ENCODE measurements around the gene IRF3.
"Not testable (repeated sequence)": the region's sequence is repeated elsewhere in the genome, so short reads cannot be mapped to it uniquely, and the experiment has no call there.

Gene IRF3

DNA sequence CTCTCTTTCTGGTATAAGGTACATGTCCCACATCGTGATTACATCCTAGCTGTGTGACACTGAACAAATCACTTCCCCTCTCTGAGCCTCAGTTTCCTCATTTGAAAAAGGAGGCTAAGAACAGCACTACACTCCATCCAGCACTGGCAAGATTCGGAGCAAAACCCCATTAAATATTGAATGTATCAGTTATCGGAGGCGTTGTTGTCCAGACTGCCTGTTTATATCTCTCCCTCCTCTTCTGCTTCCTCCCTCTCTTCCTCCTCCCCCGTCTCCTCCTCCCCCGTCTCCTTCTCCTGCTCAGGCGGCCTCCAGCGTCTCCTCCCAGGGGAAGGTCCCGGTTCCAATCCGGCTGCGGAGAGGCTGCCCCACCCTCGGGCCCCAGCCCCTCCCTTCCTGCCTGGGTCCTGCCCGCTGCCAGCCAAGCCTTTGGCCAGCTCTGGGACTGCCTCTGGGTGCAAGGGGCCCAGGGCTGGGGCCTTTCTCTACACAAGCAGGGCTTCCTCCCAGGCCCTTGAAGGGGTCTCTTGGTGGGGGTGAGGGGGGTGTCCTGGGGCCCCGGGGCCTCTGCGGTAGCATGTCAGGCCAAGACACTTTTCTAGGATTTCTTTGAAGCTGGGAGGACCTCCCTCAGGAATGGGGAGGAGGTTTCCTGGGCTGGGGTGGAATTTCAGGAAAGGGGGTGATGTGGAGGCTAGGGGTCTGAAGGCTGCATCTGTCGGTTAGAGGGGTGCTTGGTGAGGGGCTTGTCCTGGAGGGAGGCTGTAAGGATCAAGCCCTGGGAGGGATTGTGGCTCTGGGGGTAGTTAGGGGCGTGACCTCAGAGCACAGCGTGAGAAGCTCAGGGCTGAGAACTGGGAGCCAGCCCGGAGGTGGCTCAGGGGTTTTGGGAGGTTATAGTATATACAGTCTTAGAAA, 27.6 kb downstream of the IRF3 start:
- Mint-ChIP-seq H3K27ac (peak overlapping the region; percentile 87), H3K27me3 (no peaks in the 10 kb centered on the region), H3K9me3 (no peaks in the 10 kb centered on the region), H3K4me3 (peak overlapping the region; percentile 61 to 80), H3K4me1 (peaks cover 28 to 37% of the 10 kb centered on the region in 2 donors), H3K36me3 (peaks cover 4 to 10% of the 10 kb centered on the region in 2 donors)
- DNase-seq = no peak
- ATAC-seq (replicated peaks) = no peak

DNA sequence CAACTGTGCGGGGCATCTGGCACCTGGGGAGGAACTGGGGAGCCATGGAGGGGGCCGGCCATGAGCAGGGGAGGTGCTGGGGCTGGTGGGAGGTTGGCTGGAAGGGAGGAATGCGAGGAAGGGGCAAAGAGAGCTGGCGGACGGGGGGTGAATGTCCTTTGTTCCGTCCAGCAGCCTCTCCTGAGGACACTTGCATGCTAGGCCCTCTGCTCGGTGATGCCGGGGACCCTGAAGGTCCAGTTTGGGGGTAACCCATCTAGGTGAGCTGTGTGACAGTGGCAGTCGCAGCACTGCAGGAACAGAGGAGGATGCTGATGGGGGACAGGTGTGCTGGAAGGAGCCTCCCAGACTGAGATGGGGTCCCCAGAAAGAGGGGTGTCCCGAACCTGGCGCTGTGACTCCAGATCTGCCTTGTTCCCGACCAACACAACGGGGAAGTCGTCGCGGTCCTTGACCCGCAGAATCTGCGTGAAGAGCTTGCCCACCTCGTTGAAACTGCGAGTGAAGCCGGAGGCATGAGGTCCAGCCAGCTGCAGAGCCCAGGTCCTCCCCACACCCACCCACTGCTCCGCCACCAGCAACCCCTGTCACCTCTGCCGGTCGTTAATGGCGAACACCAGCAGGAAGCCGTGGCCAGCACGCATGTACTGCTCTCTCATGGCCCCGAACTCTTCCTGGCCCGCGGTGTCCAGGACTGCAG, 29.3 kb downstream of the IRF3 start:
- Mint-ChIP-seq H3K4me1 (peaks cover 22 to 30% of the 10 kb centered on the region in 2 donors), H3K4me3 (no peak overlapping the region), H3K36me3 (peaks cover 0 to 5% of the 10 kb centered on the region in 2 donors), H3K9me3 (no peaks in the 10 kb centered on the region), H3K27ac (peak overlapping the region; percentile 32), H3K27me3 (no peaks in the 10 kb centered on the region)
- ATAC-seq (replicated peaks) (no peak), DNase-seq (no peak)

DNA sequence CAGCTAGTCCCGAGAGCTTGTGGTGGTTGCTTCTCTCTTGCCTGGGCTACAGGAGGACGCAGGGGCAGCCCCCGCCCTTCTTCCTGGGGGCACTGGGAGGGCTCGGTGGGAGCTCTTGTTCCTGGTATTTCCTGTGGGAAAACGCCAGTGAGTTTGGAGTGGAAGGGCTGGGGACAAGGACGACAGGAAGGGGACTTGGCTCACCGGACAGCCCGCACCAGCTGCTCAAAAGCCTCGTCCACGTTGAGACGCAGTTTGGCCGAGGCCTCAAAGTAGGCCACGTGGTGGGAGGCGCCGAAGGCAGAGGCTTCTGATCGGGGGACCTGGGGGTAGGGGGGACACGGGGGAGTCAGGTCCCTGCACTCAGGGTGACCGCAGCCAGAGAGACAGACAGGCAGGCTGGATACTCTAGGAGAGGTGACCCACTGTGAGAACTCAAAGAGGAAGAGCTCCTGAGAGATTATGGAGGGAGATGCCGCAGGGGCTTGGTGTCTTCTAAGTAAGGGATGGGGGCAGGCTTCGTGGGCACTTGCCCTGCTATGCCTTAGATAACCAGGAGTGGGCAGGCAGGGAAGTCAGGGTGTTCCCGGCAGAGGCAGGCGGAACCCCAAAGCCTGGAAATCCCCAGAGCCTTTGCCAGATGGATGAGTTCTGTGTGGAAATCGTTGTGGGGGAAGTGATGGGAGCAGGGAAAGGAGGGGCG, 30.0 kb downstream of the IRF3 start:
- Mint-ChIP-seq H3K27ac (peak overlapping the region; percentile 32), H3K36me3 (peaks cover 0 to 2% of the 10 kb centered on the region in 2 donors), H3K4me1 (peaks cover 23 to 26% of the 10 kb centered on the region in 2 donors), H3K4me3 (no peak overlapping the region), H3K9me3 (no peaks in the 10 kb centered on the region), H3K27me3 (no peaks in the 10 kb centered on the region)
- DNase-seq = no peak
- ATAC-seq (replicated peaks) = no peak

DNA sequence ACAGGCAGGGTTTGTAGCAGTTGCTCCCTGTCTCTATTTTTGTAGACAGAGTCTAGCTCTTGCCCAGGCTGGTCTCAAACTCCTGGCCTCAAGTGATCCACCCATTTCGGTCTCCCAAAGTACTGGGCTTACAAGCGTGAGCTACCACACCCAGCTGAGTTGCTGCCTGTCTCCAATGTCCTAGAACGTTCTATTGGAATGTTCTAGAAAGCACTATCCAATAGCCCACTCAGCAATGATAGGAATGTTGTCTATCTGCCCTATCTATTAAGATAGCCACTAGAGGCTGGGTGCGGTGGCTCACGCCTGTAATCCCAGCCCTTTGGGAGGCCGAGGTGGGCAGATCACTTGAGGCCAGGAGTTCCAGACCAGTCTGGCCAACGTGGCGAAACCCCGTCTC, 32.4 kb downstream of the IRF3 start:
- not testable (repeated sequence) for H3K36me3 Mint-ChIP-seq; H3K27ac Mint-ChIP-seq; H3K27me3 Mint-ChIP-seq; ATAC-seq (replicated peaks); H3K4me3 Mint-ChIP-seq; DNase-seq; H3K9me3 Mint-ChIP-seq
- peaks cover 8 to 10% of the 10 kb centered on the region in 2 donors for H3K4me1 Mint-ChIP-seq

DNA sequence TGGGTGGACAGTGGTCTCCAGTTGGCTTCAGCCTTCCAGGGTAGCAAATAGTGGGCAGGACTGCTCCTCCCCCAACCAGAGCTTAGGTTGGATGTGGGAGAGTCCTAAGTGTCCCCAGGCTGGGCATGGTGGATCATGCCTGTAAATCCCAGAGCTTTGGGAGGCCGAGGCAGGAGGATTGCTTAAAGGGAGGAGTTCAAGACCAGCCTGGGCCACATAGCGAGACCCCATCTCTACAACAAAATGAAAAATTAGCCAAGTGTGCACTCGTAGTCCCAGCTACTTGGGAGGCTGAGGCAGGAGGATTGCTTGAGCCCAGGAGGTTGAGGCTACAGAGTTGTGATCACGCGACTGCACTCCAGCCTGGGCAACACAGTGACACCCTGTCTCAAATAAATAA, 33.1 kb downstream of the IRF3 start:
- H3K27me3 Mint-ChIP-seq = no peaks in the 10 kb centered on the region
- H3K36me3 Mint-ChIP-seq = peaks cover 5 to 12% of the 10 kb centered on the region in 2 donors
- no peaks in the 10 kb centered on the region for H3K9me3 Mint-ChIP-seq
- peaks cover under 1 to 7% of the 10 kb centered on the region in 2 donors for H3K4me1 Mint-ChIP-seq
- H3K4me3 Mint-ChIP-seq = no peak overlapping the region
- peak overlapping the region; percentile 70 for H3K27ac Mint-ChIP-seq
- no peak for ATAC-seq (replicated peaks)
- DNase-seq = no peak

DNA sequence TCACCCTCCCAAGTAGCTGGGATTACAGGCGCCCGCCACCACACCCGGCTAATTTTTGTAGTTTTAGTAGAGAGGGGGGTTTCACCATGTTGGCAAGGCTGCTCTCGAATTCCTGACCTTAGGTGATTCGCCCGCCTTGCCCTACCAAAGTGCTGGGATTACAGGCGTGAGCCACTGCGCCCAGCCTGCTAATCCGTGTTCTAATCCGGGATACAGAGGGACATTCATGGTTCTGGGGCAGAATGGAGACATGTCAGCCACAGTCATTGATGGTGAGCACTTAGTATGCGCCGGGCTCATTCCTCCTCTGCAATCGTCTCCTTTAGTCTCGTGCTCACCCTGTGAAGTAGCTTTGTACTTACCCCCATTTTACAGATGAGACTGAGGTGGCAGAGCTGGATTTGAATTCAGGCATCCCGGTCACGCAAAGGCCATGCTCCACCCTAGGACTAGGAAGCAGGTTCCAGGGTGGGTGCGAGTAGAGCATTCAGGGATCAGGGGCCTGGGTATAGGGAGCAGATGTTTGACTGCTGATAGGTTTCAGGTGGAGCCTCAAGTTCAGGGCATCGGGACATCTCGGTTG, 34.0 kb downstream of the IRF3 start:
- DNase-seq = no peak
- H3K4me3 Mint-ChIP-seq = no peak overlapping the region
- peaks cover 11 to 21% of the 10 kb centered on the region in 2 donors for H3K36me3 Mint-ChIP-seq
- ATAC-seq (replicated peaks) = no peak
- H3K9me3 Mint-ChIP-seq = no peaks in the 10 kb centered on the region
- no peaks in the 10 kb centered on the region for H3K27me3 Mint-ChIP-seq
- peaks cover 0 to 7% of the 10 kb centered on the region in 2 donors for H3K4me1 Mint-ChIP-seq
- peak overlapping the region; percentile 47 for H3K27ac Mint-ChIP-seq

DNA sequence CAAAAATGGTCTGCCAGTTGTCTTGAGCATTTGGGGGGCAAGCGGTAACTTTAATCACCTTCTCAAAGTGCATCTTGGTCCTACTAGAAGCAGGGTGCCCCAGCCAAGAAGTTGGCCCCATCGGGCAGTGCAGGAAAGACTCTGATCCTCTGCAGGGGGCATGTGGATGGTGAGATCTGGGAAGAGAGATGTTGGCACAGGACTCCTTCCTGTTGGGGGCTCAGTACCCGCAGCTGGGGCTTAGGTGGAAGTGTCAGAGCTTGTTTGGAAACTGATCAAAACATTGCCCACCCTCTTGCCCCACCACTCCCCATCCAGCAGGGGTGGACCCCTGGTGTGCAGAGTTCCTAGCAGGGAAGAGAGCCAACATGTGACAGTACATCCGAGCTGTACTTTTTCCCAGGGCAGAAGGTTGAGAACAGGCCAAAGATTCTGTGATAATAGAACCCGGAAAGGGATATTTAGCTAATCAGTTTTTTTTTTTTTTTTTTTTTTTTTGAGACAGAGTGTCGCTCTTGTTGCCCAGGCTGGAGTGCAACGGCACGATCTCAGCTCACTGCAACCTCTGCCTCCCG, 34.6 kb downstream of the IRF3 start:
- H3K9me3 Mint-ChIP-seq = no peaks in the 10 kb centered on the region
- H3K36me3 Mint-ChIP-seq = peaks cover 11 to 26% of the 10 kb centered on the region in 2 donors
- no peaks in the 10 kb centered on the region for H3K27me3 Mint-ChIP-seq
- H3K27ac Mint-ChIP-seq = peak overlapping the region; percentile 59
- ATAC-seq (replicated peaks) = no peak
- DNase-seq = no peak
- H3K4me1 Mint-ChIP-seq = peaks cover 0 to 7% of the 10 kb centered on the region in 2 donors
- H3K4me3 Mint-ChIP-seq = no peak overlapping the region

DNA sequence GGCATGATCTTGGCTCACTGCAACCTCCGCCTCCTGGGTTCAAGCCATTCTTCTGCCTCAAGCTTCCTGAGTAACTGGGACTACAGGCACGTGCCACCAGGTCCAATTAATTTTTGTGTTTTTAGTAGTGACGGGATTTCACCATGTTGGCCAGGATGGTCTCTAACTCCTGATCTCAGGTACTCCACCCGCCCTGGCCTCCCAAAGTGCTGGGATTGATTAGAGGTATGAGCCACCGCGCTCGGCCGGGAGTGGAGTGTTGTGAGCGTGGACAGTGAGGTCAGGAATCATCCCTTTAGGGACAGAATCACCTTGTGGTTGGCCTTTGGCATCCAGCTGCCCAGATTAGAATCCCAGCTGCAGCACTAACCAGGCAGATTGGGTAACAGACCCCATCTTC, 36.0 kb downstream of the IRF3 start:
- no peak overlapping the region for H3K27ac Mint-ChIP-seq
- DNase-seq = no peak
- peaks cover 17 to 35% of the 10 kb centered on the region in 2 donors for H3K36me3 Mint-ChIP-seq
- no peaks in the 10 kb centered on the region for H3K9me3 Mint-ChIP-seq
- peaks cover 0 to 4% of the 10 kb centered on the region in 2 donors for H3K4me1 Mint-ChIP-seq
- no peak for ATAC-seq (replicated peaks)
- no peak overlapping the region for H3K4me3 Mint-ChIP-seq
- no peaks in the 10 kb centered on the region for H3K27me3 Mint-ChIP-seq

DNA sequence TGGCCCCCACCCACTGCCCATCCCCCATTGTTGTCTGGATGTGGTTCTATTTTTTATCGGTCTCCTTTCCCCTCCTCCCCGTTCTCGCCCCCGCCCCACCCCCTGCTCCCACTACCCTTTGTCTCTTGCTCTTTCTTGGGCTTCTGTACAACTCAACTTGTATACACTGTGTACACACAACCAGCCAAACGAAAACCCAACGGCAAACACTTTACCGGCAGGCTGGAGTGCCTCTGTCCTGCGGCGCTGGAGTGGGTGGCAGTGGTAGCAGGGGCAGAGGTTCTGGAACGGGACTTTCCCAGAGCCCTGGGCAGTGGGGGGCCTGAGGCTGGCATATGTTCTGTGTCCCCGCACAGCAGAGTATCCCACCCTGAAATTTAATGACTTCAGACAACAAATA, 39.4 kb downstream of the IRF3 start:
- Mint-ChIP-seq H3K9me3 (no peaks in the 10 kb centered on the region), H3K36me3 (peaks cover 42 to 65% of the 10 kb centered on the region in 2 donors)
- no peak for ATAC-seq (replicated peaks)

DNA sequence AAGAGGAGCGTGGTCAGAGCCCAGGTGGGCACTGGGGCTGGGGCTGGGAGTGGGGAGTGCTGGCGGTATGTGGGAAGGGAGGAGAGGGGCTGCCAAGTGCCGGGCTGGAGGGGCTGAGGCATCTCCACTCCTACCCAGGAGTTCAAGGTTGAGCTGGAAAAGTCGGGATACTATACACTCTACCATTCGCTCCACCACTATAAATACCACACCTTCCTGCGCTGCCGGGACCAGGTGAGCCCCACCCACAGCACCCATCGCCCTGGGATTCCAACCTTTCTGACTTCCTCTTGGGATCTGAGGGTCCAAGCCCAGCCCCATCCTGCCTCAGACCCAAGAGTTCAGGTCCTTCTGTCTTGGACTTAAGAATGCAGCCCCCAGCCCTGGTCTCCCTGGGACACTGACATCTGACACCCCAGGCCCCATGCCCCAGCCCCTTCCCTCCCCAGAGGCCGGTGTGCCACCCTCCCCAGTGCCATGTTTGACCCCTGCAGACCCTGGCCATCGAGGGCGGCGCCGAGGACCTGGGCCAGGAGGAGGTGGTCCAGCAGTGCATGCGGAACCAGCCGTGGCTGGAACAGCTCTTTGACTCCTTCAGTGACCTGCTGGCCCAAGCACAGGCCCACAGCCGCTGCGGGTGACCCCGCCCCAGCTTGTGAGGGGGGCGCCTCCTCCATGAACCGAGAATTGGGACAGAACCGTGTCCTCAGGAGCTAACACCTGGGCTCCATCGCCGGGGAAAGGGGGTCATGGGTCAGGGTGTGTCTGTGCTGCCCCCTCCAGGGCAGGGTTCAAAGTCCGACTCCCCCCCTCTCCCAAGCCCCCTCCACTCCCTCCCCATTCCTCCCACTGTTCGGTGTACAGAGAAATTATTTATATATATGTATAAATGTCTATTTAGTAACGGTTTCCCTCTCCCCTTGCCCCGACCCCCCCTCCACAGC, 40.4 kb downstream of the IRF3 start:
- Mint-ChIP-seq H3K27me3 (no peaks in the 10 kb centered on the region), H3K4me1 (peaks cover 0 to 3% of the 10 kb centered on the region in 2 donors), H3K27ac (peak overlapping the region; percentile 14), H3K9me3 (no peaks in the 10 kb centered on the region), H3K36me3 (peaks cover 43 to 70% of the 10 kb centered on the region in 2 donors), H3K4me3 (no peak overlapping the region)
- ATAC-seq (replicated peaks) (no peak), DNase-seq (no peak)

More for the DNA sequence above, 39.4 kb downstream of the IRF3 start:
- H3K4me1 Mint-ChIP-seq = peaks cover 0 to 7% of the 10 kb centered on the region in 2 donors
- no peak overlapping the region for H3K4me3 Mint-ChIP-seq
- DNase-seq = no peak
- no peak overlapping the region for H3K27ac Mint-ChIP-seq
- no peaks in the 10 kb centered on the region for H3K27me3 Mint-ChIP-seq

DNA sequence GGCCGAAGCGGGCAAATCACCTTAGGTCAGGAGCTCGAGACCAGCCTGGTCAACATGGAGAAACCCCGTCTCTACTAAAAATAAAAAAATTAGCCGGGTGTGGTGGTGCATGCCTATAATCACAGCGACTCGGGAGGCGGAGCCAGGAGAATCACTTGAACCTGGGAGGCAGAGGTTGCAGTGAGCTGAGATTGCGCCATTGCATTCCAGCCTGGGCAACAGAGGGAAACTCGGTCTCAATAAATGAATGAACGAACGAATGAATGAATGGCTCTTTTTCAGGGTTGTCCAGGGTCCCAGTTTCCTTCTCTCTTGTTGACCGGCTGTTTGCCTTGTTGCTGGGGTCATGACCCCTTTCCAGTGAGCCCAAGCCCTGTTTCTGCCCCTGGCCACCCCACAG, 47.8 kb downstream of the IRF3 start:
- Mint-ChIP-seq H3K27ac (peak overlapping the region; percentile 9), H3K36me3 (peaks cover 53 to 74% of the 10 kb centered on the region in 2 donors)
- H3K9me3 Mint-ChIP-seq; H3K4me3 Mint-ChIP-seq; H3K27me3 Mint-ChIP-seq; DNase-seq; H3K4me1 Mint-ChIP-seq; ATAC-seq (replicated peaks): not testable (repeated sequence)

DNA sequence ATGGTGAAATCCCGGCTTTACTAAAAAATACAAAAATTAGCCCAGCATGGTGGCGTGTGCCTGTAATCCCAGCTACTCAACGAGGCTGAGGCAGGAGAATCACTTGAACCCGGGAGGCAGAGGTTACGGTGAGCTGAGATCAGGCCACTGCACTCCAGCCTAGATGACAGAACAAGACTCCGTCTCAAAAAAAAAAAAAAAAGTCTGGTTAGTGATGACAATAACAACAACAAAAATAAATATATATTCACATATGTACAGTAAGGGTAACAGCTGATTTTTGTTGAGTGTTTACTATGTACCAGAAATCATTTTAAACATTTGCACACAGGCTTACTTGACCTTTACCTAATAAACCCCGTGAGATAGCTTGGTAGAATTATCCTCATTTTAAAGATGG, 48.7 kb downstream of the IRF3 start:
- no peaks in the 10 kb centered on the region for H3K9me3 Mint-ChIP-seq
- DNase-seq (no peak), ATAC-seq (replicated peaks) (no peak)
- H3K27me3 Mint-ChIP-seq = no peaks in the 10 kb centered on the region
- no peak overlapping the region for H3K4me3 Mint-ChIP-seq
- H3K27ac Mint-ChIP-seq = no peak overlapping the region
- peaks cover 50 to 71% of the 10 kb centered on the region in 2 donors for H3K36me3 Mint-ChIP-seq
- peaks cover 0 to 9% of the 10 kb centered on the region in 2 donors for H3K4me1 Mint-ChIP-seq

DNA sequence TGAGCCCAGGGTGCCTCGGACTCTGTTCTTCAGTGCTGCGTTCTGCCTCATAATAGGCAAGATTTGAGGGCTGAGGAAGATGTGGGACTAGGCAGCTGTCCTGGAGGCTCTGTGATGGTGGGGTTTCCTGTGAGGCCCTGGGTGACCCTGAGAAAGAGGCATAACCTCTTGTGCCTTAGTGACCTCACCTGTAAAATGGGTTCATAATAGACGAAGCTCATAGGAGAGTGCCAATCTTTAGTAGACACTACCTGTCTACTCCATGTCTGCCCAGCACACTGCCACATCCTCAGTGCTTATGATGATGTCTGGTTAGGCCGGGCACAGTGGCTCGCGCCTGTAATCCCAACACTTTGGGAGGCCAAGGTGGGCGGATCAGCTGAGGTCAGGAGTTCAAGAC, 49.1 kb downstream of the IRF3 start:
- no peak overlapping the region for H3K27ac Mint-ChIP-seq
- DNase-seq (no peak), ATAC-seq (replicated peaks) (no peak)
- H3K36me3 Mint-ChIP-seq = peaks cover 49 to 67% of the 10 kb centered on the region in 2 donors
- no peak overlapping the region for H3K4me3 Mint-ChIP-seq
- no peaks in the 10 kb centered on the region for H3K9me3 Mint-ChIP-seq
- H3K27me3 Mint-ChIP-seq = no peaks in the 10 kb centered on the region
- peaks cover 0 to 9% of the 10 kb centered on the region in 2 donors for H3K4me1 Mint-ChIP-seq
